ENCODE data around the gene TBC1D3K. TPM values are rescaled to one million over a fixed set of nuclear protein-coding genes. Genes with fewer than 3 reads are reported as not detected.

Gene TBC1D3K
- not detected in 5 replicates for total RNA-seq (2022; extraction: Qiagen RNA extraction; ENCODE audit: low read depth)

GRCh38 chr17:37924115-37924514 lies at the start of gene TBC1D3K:
TSS of gene TBC1D3K (plus strand) at chr17:37924415. CDS start at chr17:37926000, 1,585 bp downstream.

Other genes starting within 250 kb of the TBC1D3K start
- 21.4 to 27.6 TPM (median 27.4 TPM) in 5 replicates for gene HNF1B, start 179.4 kb upstream of the TBC1D3K start, total RNA-seq (2022; extraction: Qiagen RNA extraction; ENCODE audit: low read depth)
- gene TBC1D3L, start 64.6 kb downstream of the TBC1D3K start, total RNA-seq (2022; extraction: Qiagen RNA extraction; ENCODE audit: low read depth), result 7.4 to 12.7 TPM (median 11.4 TPM) in 5 replicates
- gene TBC1D3D, start 79.6 kb downstream of the TBC1D3K start, total RNA-seq (2022; extraction: Qiagen RNA extraction; ENCODE audit: low read depth), result 0.11 to 0.13 TPM in 2 of 5 replicates, not detected in the others
- gene TBC1D3C, start 144.2 kb downstream of the TBC1D3K start, total RNA-seq (2022; extraction: Qiagen RNA extraction; ENCODE audit: low read depth), result not detected in 5 replicates
- not detected in 5 replicates for gene TBC1D3E, start 203.5 kb downstream of the TBC1D3K start, total RNA-seq (2022; extraction: Qiagen RNA extraction; ENCODE audit: low read depth)